Hematopoietic multipotent progenitor cell treated with erythropoietin and hydrocortisone succinate and interleukin-3 and kit ligand, for 6 days (in vitro differentiated cells): ENCODE results near the gene RNF5.

ENCODE experiments used
- DNase-seq: peaks from one replicate; pipeline ENCODE4 v3.0.0-alpha.2; 2015

The RNF5 gene

DNA sequence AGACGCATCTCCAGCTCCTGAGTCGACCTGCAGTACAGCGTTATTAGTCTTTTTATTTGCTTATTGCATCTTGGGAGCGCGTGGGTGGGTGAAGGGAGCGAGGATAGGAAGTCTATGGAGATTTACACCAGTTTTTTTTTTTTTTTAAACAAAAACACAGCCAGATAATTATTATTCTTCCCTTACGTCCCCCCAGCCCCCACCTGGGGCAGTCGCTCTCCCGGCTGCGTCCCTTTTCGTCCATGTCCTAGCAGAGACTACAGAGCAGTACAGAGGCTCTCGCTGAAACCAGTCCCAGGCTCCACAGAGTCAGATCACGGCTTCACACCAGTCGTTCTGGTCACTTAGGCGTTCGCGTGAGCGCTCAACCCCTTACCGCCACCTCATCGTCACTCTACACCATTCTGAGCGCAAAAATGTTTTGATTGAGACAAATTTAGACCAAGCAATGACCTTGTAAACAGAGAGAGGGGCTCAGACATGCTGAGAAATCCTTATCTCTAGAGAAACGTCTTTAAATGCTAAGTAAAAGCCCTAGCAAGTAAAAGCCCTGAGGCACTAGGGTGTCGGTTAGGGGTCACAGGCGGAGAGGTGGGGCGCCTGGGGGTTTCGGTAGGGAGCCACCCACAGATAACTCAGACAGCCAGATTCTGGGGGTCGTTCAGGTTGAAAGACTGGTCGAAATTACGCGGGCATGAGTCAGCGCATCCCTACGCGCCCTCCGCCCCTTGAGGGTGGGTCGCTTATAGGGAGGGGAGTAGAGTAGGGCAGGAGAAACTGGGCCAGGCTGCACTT, 25.2 kb upstream of the RNF5 start:
- no peak for DNase-seq

DNA sequence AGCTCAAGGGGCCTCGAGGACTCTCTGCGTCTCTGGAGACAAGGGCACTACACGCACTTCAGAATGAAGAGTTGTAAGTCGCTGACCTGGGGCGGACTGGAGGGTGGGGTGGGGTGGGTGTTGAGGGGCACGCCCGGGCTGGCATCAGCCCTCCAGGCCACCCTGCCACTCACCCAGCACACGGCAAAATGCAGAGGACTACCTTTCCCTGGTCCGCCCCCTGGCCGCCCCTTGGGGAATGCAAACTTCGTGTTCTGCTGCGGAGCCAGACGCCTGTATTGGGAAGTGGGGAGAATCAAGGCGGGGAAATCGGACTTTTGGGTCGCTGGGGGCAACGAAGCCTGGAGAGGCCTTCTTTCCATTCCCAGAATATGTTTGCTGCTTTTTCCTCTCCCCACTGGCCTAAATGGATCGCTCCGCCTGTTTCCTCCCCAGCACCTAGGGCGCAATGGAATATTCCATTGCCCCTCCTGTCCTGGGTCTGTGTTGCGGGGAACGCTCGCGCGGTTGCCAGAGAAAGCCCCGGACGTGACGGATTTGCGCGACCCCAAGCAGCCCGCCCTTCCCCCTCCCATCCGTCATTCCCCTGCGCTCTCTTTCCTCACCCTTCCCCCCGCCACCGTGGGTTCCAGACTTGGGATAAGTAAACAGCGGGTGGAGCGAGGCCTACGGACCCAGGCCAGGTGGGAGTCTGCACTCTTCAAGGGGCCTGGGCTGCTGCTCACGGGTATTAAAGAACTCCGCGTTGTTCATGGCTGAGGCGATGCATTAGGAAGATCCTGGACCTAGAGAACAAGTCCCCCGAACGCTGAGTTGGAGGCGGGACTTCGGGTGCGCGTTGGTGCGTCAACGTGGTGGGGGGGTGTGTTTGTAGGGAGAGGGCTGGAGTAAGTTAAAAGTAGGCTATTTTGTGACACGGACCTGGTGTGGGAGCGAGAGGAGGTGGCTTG, 24.4 kb upstream of the RNF5 start, which contains the start of gene PPT2:
PPT2 (plus strand) TSS at position 578 of the 950 bp plus-strand sequence. CDS start 454 bp downstream, outside the sequence.
- DNase-seq = peak; percentile 96

DNA sequence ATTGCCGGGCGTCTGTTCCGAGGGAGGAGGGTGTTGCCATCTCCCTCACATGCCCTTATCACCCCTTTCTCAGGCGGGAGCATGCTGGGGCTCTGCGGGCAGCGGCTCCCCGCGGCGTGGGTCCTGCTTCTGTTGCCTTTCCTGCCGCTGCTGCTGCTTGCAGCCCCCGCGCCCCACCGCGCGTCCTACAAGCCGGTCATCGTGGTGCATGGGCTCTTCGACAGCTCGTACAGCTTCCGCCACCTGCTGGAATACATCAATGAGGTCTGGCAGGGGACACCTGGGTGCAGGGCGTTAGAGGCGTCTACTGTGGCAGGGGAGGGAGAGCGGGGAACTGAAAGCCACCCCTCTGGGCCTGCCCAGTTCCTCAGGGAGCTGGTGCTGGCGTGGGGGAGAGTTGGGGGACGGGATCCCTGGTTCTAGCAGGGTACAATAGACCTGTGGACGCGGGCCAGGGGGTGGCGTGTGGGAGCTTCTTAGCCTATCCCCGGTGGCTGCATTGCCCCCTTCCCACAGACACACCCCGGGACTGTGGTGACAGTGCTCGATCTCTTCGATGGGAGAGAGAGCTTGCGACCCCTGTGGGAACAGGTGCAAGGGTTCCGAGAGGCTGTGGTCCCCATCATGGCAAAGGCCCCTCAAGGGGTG, 23.6 kb upstream of the RNF5 start:
- DNase-seq = no peak

DNA sequence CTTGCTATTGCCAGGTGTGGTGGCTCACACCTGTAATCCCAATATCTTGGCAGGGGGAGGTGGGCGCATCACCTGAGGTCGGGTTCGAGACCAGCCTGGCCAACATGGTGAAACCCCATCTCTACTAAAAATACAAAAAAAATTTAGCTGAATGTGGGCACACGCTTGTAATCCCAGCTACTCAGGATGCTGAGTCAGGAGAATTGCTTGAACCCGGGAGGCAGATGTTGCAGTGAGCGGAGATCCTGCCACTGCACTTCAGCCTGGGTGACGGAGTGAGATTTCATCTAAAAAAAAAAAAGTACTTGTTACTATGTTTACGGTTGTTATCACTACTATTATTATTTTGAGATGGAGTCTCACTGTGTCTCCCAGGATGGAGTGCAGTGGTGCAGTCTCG, 21.3 kb upstream of the RNF5 start:
- DNase-seq = no peak

DNA sequence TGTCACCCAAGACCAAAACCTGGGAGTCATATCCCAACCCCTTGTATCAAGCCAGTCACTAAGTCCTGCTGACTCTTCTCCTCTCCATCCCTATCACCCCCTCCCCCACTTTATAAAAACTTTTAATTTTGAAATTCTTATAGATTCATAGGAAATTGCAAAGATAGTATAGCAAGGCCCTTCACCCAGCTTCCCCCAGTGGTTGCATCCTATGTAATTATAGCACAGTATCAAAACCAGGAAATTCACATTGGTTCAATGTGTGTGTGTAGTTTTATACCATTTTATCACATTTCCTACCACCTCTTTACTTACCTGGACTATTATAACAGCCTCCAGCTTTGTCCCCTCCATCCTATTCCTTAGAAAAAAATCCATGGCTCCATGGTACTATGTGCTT, 20.2 kb upstream of the RNF5 start:
- no peak for DNase-seq

DNA sequence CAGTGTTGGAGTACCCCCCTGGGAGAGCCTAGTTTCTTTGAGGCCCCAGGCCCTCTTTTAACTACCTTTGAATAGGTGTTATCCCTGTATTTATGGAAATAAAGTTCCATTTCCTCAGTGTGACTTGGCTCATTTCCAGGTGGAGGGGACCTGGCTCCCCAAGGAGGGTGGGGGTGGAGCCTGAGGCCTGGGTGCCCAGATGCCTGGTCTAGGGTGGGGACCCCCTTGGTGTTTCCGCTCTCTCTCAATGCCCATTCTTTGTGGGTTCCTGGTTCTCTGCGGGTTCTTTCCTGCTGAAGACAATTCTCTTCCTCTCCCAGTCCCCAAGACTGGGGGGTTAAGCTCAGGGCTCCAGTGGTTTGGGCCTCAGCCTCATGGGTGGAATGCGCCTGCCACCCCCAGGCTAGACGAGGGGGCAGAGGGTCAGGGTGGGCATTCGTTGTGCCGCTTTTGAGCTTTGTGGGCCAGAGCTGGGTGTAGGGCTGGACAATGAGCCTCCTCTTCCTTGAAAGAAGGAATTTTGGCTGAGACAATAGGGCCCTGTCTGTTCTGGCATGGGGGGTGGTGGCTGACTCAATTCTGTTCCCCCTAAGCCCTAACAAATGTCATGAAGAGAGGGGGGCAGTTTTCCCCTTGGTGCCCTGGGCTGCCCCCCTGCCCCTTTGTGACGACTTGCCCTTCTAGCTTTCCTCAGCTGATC, 14.5 kb upstream of the RNF5 start:
- DNase-seq = no peak

DNA sequence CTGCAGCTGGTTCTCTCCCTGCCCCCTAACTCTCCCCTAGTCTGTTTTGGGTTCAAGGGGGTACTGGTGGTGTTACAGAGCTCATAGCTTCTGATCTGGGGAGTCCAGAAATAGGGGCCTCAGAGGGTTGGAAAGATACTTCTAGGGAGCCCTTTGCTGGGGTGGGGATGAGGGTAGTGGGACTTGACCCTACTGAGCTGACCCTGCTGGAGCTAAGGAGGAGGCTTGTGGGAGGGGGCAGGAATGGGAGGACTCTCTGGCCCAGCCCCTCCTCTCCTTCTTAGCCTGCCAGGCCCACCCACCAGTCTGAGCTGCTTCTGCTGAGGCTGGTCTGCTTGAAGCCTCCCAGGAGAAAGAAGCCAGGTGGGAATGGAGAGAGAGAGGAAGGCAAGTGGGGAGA, 13.9 kb upstream of the RNF5 start, which contains the start of gene EGFL8:
EGFL8 (plus strand) TSS at position 301 of the 400 bp plus-strand sequence. CDS start 1,571 bp downstream, outside the sequence.
- no peak for DNase-seq

DNA sequence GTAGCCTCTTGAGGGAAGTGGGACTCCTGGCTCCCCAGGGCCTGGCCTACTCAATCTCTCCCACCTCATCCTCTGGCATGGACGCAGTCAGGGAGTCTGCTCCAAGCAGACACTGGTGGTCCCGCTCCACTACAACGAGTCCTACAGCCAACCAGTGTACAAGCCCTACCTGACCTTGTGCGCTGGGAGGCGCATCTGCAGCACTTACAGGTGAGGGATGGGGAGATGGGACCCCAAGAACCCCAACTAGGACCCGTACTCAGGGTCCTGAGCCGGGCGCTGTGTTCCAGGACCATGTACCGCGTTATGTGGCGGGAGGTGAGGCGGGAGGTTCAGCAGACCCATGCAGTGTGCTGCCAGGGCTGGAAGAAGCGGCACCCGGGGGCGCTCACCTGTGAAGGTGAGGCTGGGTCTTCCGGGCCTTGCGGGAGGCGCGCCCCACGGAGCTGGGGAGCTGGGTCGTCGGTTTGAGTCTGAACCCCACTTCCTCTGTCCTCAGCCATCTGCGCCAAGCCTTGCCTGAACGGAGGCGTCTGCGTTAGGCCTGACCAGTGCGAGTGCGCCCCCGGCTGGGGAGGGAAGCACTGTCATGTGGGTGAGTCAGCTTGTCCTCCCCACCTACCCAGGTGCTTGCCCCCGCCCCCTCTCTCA, 11.7 kb upstream of the RNF5 start:
- DNase-seq = no peak

DNA sequence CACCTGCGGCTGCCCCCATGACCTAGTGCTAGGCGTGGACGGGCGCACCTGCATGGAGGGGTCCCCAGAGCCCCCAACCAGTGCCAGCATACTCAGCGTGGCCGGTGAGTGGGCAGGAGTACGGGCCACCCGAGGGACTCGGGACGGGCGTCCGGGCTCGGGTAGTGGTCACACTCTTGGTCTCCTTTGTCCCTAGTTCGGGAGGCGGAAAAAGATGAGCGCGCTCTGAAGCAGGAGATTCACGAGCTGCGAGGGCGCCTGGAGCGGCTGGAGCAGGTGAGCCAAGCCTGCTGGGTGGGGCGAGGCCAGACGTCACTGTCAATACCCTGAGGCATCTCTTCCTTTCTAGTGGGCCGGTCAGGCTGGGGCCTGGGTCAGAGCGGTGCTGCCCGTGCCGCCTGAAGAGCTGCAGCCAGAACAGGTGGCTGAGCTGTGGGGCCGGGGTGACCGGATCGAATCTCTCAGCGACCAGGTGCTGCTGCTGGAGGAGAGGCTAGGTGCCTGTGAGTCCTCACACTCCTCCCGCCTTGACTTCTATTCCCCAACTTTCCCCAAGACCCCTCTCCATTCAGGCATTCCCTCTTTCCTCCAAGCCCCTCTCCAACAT, 10.9 kb upstream of the RNF5 start:
- DNase-seq = no peak

DNA sequence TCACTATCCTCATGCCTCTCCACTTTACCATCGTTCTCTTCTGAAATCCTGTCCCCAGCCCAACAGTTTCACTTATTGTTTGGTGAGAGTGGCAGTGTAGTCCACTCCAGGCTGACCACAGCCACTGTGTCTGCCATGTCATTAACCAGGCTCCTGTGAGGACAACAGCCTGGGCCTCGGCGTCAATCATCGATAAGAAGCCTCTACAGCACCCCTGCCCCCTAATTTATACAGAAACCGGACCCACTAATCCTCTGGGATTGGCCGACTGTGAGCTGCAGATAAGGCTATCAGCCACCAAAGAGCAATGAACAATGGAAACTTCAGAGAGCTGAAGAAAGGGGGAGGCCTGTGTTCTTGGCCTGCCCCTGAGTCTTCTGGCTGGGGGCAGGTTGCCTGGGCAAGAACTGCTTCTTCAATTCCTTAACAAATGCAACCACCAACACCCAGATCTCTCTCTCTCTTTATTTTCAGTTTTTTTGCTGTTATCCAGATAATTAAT, 10.4 kb upstream of the RNF5 start:
- DNase-seq = peak; percentile 96

DNA sequence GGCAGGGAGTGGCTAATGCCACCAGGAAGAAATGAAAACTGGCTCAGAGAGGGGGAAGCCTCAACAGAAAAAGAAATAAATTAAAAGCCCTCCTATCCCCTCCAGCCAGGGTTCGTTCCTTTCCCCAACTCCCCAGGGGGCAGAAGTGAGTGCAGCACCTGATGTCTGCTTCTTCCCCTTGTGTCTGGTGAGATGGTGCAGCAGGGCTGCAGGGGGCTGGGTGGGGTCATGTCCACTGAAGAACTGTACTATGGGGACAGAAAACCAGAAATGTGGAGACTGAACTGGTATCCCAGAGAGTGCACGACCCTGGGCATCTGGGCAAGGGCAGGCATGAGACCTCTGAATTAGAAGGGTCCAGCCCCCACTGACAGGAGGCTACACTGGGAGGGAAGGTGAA, 9.9 kb upstream of the RNF5 start:
- DNase-seq = no peak

DNA sequence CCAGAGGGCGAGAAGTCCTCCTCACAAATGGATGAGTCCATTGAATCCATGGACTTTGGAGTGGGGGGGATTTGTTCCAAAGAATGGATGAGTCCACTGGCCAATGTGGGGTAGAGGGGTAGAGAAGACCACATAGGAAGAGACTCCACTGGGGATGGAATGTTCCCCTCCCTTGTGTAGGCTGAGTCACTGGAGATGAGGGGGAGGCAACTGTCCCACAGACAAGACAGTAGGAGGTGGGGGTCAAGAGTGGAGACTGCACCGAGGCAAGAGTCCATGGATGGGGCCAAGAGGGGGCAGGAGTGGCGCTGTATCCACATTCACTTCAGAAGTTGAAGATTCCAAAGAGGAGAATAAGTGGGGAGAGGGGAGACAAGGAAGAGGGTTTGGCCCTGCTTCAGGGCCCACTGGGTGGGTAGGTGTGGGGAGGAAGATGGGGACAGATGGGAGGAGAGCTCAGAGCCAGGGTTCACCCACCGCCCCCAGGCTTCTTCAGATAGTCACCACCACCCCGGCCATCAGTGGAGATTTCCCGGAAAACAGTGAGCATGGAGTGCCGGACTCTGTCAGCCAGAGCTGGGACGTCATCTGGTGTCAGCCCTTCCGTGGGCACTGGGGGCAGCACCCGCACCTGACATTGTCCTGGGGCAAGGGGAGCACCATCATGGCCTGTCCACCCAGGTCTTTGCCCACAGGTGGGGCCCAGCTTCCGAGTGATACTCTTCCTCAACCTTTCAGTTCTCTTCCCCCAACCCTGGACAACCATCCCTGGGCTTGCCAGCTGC, 9.2 kb upstream of the RNF5 start:
- no peak for DNase-seq

DNA sequence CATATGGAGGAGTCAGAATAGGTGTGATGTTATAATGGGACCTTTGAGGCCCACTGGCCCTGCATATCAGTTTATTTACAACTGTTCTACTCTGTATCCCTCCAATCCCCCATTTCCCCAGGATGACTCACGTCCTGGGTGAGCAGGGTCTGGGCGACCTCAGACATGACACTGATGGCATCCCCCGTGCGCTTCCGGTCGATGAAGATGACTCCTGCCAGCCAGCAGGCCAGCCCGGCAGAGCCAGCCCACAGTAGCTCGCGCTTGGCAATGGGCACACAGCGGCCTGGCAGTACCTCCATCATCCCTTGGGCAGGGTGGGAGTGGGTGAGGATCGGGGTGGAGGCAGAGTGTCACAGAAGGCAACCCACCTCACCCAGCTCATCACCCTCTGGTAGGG, 7.9 kb upstream of the RNF5 start:
- no peak for DNase-seq

DNA sequence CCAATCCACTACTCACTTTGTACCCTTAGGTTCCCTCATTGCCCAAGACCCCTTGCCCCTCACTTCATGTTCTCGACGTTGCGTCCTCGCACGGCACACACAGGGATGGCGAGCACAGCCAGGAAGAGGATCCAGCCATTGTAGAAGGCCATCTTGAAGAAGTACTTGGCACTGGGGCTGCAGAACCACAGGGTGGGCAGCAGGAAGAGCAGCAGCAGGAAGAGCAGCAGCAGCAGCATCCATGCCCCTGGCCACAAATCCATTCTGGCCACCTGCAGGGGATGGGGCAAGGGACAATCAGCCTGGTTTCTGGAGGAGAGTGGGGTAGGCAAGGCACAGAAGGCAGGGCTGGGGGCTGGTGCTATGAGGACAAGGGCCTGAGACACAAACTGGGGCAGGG, 7.0 kb upstream of the RNF5 start:
- no peak for DNase-seq

DNA sequence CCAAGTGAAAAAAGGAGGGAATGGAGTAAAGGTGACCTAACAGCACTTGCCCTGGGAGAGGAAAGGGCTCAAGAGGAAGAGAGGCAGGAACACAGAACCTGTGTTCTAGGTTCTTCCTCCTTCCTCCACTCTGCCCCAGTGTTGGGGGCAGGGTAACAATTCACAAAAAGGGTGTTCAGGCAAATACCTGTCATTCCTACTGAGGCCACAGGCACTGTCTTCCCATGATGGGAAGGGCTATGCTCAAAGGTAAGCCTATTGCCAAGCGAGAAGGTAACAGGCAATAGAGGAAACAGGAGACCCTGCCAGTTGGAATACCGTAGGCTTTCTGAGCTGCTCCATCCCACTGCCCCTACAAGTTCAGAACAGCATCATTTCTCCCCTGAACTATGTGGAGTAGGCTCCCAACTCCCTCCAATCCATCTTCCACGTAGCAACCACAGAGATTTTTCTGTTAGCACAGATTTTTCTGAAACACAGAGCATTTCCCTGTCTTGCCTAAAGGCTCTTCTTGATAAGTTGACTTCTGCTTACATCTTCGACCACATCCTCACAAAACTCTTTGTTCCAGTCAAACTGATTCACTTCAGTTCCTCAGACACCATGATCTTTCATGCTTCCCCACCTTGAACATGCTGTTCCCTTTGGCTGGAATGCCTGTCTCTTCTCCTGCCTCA, 5.0 kb upstream of the RNF5 start:
- DNase-seq = peak; percentile 14

DNA sequence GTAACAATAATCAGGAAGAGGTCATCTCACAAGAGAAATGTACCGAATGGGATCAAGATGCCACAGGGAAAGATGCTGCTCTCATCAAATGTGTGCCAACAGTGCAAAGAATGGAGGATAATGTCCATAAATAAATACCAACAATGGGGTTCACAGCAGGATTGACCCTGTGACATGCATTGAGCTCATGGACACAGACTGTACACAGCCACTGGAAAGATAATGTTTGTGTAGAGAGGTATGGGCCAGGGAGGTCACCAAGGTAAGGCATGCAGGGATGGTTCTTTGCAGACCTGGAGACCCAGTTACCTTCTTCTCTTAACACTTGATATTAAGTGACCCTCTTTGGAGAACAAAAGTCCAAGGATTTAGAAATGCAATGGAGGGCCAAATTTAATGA, 3.8 kb upstream of the RNF5 start:
- DNase-seq = no peak

DNA sequence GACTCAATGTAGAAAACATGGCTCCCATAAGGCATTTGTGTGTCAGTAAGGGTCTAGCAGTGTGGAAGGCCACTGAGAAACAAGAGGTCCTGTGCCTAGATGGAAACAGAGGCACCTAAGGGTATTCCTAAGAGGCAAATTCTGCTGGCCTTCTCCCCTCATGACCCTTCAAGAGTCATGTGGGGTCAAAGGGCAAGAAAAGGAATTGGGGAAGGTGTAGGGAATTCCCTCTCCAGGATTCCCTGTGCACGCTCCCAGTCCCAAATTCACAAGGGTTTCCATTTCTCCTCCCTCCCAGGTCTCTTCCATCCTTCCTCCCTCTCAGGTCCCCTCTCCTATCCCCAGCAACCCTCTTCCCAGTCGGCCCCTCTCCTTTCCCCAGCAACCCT, 2.9 kb upstream of the RNF5 start:
- DNase-seq = no peak

DNA sequence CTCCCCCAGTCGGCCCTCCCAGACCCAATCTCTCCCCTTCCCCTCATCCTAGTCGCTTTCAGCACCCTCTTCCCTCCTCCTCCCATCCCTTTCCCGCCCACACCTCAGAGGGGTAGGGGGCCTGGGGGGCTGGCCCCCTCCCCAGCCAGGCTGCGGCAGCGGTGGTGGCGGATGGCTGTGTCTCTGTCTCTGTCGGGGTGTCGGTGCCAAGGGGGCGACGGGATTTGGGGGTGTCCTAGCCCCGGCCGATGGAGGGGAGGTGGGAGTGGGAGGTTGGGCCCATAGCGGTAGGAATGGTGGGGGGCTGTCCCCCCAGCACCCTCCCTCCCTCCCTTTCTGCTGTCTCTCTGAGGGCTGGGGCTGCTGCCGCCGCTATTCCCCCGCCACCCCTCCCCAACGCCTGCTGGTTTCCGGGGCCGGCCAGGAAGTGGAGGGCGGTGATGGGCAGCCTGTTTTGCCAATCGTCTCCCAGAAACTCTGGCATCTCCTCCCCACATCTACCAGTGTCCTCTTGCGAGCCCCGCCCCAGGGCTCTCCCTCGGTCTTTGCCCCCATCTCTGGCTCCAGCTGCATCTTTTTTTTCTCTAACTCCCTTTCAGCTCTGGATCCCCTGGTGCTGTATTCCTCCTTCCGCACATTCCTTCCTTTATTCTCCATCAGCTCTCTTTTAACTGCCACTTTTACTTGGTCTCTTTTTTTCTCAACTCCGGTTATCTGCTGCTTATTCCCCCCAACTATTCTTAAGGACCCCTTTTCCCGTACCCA, 2.3 kb upstream of the RNF5 start, which contains the start of gene AGPAT1:
AGPAT1 (minus strand) TSS at position 374 of the 765 bp plus-strand sequence. CDS start 4,588 bp downstream, outside the sequence.
- DNase-seq = peak; percentile 98
